Keratinocyte (primary cell): ENCODE measurements around the gene HEPACAM2.

ENCODE experiments used
- EZH2 ChIP-seq: IDR thresholded peaks from one replicate; pipeline ENCODE4 v1.6.1; 2012; ENCODE audit warnings: inconsistent platforms, mild to moderate bottlenecking, low read length, moderate library complexity
- TF ChIP-seq, protein P1 (sequence below), 3 experiments: IDR thresholded peaks in 1 of 3; conservative IDR thresholded peaks in 1 of 3; optimal IDR thresholded peaks in 1 of 3; 2 replicates in 2 of 3; 3 replicates in 1 of 3; pipeline versions ENCODE3 to v1.5.1; 2011; ENCODE audit warnings: low read length in 3 of 3, mild to moderate bottlenecking in 3 of 3, moderate library complexity in 2 of 3, control low read depth in 1 of 3, inconsistent platforms in 1 of 3; ENCODE audit not compliant: insufficient read depth in 2 of 3; ENCODE audit errors: extremely low read depth in 1 of 3

DNA sequence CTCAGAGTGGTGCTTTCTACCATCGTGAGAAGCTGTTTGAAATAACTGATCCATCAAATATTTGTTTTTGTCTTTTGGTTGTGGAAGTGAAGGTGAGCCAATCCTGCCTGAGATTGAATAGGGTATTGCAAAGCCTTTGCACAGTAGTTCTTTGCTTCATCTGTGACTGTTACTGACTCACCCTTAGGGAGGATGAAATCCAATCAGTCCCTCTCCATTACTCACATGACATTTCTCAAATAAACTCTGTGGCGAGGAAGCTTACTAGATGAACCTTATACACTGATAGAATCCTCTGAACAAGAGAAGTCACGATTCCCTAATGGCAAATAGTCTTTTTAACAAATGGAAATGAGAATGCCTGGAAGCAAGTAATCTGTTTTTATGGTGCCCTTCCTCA lies 31.9 kb downstream of the HEPACAM2 start:
- TF ChIP-seq, protein P1, sequence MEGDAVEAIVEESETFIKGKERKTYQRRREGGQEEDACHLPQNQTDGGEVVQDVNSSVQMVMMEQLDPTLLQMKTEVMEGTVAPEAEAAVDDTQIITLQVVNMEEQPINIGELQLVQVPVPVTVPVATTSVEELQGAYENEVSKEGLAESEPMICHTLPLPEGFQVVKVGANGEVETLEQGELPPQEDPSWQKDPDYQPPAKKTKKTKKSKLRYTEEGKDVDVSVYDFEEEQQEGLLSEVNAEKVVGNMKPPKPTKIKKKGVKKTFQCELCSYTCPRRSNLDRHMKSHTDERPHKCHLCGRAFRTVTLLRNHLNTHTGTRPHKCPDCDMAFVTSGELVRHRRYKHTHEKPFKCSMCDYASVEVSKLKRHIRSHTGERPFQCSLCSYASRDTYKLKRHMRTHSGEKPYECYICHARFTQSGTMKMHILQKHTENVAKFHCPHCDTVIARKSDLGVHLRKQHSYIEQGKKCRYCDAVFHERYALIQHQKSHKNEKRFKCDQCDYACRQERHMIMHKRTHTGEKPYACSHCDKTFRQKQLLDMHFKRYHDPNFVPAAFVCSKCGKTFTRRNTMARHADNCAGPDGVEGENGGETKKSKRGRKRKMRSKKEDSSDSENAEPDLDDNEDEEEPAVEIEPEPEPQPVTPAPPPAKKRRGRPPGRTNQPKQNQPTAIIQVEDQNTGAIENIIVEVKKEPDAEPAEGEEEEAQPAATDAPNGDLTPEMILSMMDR (optimal IDR thresholded peaks at IDR 0.05 in 1 of 3, IDR thresholded peaks at IDR 0.05 in 1 of 3, conservative IDR thresholded peaks at IDR 0.05 in 1 of 3; ENCODE audit: extremely low read depth in 1 of 3, insufficient read depth in 2 of 3, low read length in 3 of 3) = no peak
- no peak for TF ChIP-seq EZH2
